NCI-H2196 (cell line): ENCODE measurements around the gene BBS9.
"Not testable (repeated sequence)": the region's sequence is repeated elsewhere in the genome, so short reads cannot be mapped to it uniquely, and the experiment has no call there.

Source experiments
- DNase-seq: peaks from one replicate; lab custom pipeline; 2025; ENCODE audit not compliant: unreplicated experiment; lab: John Stamatoyannopoulos, UW

Gene BBS9

DNA sequence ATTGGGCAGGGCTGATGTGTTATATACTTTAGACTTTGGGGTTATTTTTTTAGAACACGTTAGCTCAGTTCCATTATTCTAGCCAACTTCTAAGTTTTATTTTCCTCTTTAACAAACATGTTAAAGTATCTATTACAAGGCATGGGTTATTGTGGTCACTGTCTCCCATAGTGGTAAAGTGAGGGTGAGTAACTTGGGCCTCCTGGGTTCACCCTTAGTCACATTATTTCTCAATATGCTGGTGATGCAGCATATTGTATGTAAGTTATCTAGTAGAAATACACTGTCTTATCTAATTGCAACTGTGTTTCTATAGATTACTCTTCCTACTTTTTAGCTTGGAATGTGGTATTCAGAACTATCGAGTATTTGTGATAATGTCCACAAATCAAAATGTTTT lies 65.9 kb downstream of the BBS9 start:
- no peak for DNase-seq

DNA sequence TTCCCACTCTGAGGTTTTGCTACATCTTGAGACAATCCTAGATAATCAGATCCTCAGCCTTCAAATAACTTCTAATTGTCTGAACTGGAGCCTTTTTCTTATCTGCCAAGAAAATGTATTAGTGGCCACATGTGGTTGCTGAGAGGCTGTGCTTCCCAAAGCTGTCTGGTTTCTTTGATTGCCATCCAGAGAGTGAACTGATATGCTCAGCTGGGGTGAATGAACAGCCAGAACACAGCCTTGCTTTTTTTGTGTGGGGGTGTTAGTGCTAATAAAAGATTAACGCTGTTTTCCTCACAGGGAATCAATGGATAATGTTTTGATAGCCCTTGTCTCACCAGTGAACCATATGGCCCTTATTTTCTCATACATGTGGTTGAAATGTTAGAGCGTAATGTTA lies 66.9 kb downstream of the BBS9 start:
- DNase-seq = no peak

- DNase-seq = no peak
Observed at GRCh38 chr7:33200282-33200681, 70.9 kb downstream of the BBS9 start.

GRCh38 chr7:33201821-33202220 lies 72.5 kb downstream of the BBS9 start:
- DNase-seq = no peak

DNA sequence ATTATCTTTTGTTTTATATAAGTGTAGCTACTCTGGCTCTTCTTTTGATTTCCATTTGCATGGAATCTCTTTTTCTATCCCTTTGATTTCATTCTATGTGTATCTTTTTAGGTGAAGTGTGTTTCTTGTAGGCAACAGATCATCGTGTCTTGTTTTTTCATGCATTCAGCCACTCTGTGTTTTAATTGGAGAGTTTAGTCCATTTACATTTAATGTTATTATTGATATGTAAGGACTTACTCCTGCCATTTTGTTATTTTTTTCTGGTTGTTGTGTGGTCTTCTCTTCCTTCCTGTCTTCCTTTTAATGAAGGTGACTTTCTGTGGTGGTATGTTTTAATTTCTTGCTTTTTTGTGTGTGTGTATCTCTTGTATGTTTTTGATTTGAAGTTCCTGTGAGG lies 81.6 kb downstream of the BBS9 start:
- no peak for DNase-seq

GRCh38 chr7:33212144-33212543 lies 82.8 kb downstream of the BBS9 start:
- no peak for DNase-seq

GRCh38 chr7:33215992-33216391 lies 86.6 kb downstream of the BBS9 start:
- DNase-seq = no peak

DNA sequence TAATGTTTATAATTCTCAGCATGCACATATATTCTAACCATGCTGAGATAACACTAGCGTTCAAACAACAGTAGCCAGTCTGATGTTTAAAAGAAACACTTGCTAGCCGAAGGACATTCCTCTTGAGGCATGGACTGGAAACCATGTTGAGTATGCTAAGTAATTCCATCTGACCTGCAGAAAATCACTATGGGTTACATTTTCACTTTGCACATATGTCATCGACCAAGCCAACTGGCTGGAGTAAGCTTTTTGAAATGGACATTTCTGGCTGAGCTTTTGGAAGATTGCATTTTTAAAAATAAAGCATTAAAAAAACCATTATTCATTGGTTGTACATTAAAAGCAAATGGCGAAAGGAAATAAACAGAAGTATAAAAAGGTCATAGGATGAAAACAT lies 88.2 kb downstream of the BBS9 start:
- DNase-seq = no peak

GRCh38 chr7:33218841-33219535 lies 89.6 kb downstream of the BBS9 start:
- not testable (repeated sequence) for DNase-seq

DNA sequence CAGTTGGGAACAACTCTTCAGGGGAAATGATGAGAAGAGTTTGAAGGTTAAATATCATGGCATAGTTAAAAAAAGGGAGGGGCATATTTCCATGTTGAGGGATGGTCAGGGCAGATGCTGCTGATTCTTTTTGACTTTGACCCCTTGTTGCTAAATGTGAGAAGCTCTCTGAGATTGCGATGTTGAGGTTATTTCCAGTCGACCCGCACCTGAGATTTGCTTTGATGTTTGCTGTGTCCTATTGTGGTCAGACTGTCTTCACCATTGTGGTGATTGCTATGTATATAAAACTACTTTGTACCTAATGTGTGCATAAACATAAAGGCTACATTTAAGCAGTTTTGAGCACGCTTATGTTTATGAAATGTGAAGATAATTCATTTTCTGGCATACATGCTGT lies 90.9 kb downstream of the BBS9 start:
- no peak for DNase-seq

GRCh38 chr7:33221390-33221789 lies 92.0 kb downstream of the BBS9 start:
- DNase-seq = no peak

- DNase-seq = no peak
Observed at GRCh38 chr7:33232632-33233145, 103.3 kb downstream of the BBS9 start.

DNA sequence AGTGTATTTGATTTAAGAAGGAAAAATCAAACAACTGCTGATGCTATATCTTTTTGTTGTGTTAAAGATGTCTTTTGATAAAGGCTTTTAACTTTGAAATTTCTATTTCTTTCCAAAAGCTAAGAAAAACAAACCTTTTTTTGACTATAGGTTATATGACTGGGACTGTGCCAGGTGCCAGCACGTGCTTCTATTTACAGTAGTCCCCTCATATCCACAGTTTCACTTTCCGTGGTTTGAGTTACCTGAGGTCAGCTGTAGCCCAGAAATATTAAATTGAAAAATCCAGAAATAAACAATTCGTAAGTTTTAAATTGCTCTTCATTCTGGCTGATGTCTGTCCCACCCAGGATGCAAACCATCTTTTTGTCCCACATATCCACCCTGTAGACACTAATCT lies 104.3 kb downstream of the BBS9 start:
- DNase-seq = no peak

DNA sequence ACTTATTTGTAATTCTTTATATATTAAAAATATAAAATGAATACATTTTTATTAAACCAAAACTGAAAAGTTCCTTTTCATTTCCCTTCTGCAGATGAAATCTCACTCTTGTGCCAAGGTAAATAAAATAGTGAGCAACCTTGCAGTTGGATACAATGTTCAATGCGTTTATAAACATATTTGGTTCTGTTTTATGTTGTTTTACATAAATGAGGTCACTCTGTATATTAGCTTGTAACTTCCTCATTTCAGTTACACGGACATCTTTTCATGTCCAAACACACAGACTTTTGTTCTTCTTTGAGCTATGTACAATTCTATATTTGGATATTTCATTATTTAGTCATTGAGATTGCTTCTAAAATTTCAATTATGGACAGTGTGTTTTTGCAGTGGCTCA lies 107.7 kb downstream of the BBS9 start:
- DNase-seq = no peak

GRCh38 chr7:33243319-33243881 lies 114.0 kb downstream of the BBS9 start:
- peak; percentile 60 for DNase-seq

GRCh38 chr7:33248671-33249070 lies 119.3 kb downstream of the BBS9 start:
- DNase-seq = no peak

DNA sequence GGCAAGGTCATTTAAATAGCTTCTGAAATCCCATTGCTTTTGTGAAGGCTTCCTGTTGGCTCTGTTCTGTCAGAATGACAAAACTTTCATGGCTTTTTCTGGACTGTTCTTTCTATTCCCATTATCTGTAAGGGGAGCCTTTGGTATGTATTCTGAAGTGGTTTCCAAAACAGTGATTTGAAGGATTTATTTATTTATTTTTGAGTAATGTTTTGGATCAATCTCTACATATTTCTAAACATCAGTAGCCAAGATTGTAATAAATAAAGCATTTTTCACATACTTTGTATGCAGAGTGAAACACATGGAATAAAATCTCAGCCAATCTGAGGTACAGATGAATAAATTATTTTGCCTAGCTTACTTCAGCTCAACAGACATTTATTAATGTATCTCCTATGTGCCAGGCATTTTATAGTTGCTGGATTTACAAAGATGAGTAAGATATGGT lies 121.1 kb downstream of the BBS9 start:
- DNase-seq = no peak

- no peak for DNase-seq
Observed at GRCh38 chr7:33251301-33251700, 121.9 kb downstream of the BBS9 start.

DNA sequence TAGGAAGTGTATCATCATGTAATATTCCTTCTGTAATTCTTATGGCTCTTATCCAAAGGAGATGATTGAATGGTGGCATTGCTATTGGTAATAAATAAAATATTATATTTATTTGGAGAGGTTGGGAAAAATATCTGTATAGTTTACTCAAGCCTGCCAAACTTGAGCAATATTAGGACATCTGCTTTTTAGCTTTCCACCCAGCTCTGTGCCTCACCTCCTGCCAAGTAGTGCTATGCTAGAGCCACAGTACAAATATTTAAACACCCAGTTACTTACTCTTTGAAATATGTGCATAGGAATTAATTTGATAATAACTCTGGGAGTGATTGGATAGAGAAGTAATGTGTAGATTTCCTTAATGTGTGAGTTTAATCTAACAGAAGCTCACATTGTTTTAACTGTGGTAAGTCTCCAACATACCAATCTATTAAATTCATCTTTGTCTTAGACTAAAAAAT lies 129.2 kb downstream of the BBS9 start:
- DNase-seq = no peak

GRCh38 chr7:33261585-33261984 lies 132.2 kb downstream of the BBS9 start:
- DNase-seq = no peak

- DNase-seq = no peak
Observed at GRCh38 chr7:33262476-33262875, 133.1 kb downstream of the BBS9 start.

DNA sequence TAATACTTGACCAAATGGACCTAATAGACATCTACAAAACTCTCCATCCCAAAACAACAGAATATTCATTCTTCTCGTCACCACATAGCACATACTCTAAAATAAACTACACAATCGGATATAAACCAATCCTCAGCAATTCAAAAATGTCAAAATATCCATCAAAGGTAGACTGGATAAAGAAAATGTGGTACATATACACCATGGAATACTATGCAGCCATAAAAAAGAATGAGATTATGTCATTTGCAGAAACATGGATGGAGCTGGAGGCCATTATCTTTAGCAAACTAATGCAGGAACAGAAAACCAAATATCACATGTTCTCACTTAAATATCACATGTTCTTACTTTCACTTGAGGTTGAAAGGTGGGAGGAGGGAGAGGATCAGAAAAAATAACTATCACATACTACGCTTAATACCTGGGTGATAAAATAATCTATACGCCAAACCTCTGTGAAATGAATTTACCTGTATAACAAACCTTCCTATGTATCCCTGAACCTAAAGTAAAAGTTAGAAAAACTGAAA lies 142.5 kb downstream of the BBS9 start:
- DNase-seq = not testable (repeated sequence)
